HCT116 (cell line): ENCODE data around the gene ZNF333.

Experiments used
- CEBPB ChIP-seq: IDR thresholded peaks from 2 replicates; pipeline ENCODE4 v1.6.1; 2012; ENCODE audit warnings: low read depth
- EZH2 ChIP-seq: fragments of 200-600 bp; sonication (generic); IDR thresholded peaks from 2 replicates; pipeline ENCODE4 v1.6.1; 2017; ENCODE audit warnings: antibody characterized with exemption, mixed run types
- EZH2phosphoT487 ChIP-seq: fragments of 200-600 bp; IDR thresholded peaks from 2 replicates; pipeline ENCODE4 v1.6.1; 2018; ENCODE audit warnings: antibody characterized with exemption, borderline replicate concordance
- JUND ChIP-seq: IDR thresholded peaks from 2 replicates; pipeline ENCODE4 v1.6.1; 2012
- POLR2A ChIP-seq: IDR thresholded peaks from 2 replicates; pipeline ENCODE4 v1.7.0; 2011; ENCODE audit warnings: borderline replicate concordance; ENCODE audit not compliant: insufficient read depth, insufficient read length; ENCODE audit errors: extremely low read depth
- POLR2AphosphoS5 ChIP-seq: IDR thresholded peaks from 2 replicates; pipeline ENCODE4 v1.6.1; 2011; ENCODE audit warnings: mild to moderate bottlenecking, low read depth, low read length, moderate library complexity
- REST ChIP-seq: IDR thresholded peaks from 2 replicates; pipeline ENCODE4 v1.6.1; 2012; ENCODE audit warnings: low read depth
- SIN3A ChIP-seq: IDR thresholded peaks from 2 replicates; pipeline ENCODE4 v1.6.1; 2012; ENCODE audit warnings: low read depth
- ZBTB33 ChIP-seq: IDR thresholded peaks from 2 replicates; pipeline ENCODE4 v1.6.1; 2011; ENCODE audit warnings: mild to moderate bottlenecking, low read length, moderate library complexity; ENCODE audit not compliant: insufficient replicate concordance; ENCODE audit errors: extremely low read depth
- TF ChIP-seq, protein P1 (sequence below), 3 experiments: fragments of 200-600 bp in 1 of 3; sonication (generic) in 1 of 3; IDR thresholded peaks in 2 of 3; conservative IDR thresholded peaks in 1 of 3; 2 replicates each; pipeline ENCODE4 v1.5.1; 2012 to 2017; ENCODE audit warnings: low read depth in 2 of 3, low read length in 2 of 3, antibody characterized with exemption in 1 of 3, borderline replicate concordance in 1 of 3, control low read depth in 1 of 3, mild to moderate bottlenecking in 1 of 3, mixed read lengths in 1 of 3, mixed run types in 1 of 3, moderate library complexity in 1 of 3; ENCODE audit not compliant: insufficient read depth in 1 of 3
- TF ChIP-seq, protein P2 (sequence below): IDR thresholded peaks from 2 replicates; pipeline ENCODE4 v1.6.1; 2012

- no peak for TF ChIP-seq POLR2A
- TF ChIP-seq EZH2phosphoT487: no peak
- TF ChIP-seq EZH2: no peak
- TF ChIP-seq, protein P1, sequence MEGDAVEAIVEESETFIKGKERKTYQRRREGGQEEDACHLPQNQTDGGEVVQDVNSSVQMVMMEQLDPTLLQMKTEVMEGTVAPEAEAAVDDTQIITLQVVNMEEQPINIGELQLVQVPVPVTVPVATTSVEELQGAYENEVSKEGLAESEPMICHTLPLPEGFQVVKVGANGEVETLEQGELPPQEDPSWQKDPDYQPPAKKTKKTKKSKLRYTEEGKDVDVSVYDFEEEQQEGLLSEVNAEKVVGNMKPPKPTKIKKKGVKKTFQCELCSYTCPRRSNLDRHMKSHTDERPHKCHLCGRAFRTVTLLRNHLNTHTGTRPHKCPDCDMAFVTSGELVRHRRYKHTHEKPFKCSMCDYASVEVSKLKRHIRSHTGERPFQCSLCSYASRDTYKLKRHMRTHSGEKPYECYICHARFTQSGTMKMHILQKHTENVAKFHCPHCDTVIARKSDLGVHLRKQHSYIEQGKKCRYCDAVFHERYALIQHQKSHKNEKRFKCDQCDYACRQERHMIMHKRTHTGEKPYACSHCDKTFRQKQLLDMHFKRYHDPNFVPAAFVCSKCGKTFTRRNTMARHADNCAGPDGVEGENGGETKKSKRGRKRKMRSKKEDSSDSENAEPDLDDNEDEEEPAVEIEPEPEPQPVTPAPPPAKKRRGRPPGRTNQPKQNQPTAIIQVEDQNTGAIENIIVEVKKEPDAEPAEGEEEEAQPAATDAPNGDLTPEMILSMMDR (IDR thresholded peaks at IDR 0.05 in 2 of 3, conservative IDR thresholded peaks at IDR 0.05 in 1 of 3; ENCODE audit: borderline replicate concordance in 1 of 3, insufficient read depth in 1 of 3, low read depth in 2 of 3, low read length in 2 of 3): no peak
- TF ChIP-seq REST: no peak
- TF ChIP-seq, protein P2, sequence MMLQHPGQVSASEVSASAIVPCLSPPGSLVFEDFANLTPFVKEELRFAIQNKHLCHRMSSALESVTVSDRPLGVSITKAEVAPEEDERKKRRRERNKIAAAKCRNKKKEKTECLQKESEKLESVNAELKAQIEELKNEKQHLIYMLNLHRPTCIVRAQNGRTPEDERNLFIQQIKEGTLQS: no peak
- no peak for TF ChIP-seq SIN3A
- TF ChIP-seq CEBPB: no peak
- no peak for TF ChIP-seq POLR2AphosphoS5
- TF ChIP-seq JUND: no peak
- no peak for TF ChIP-seq ZBTB33
Observed at GRCh38 chr19:14774373-14774772, 84.5 kb downstream of the ZNF333 start.
